ENCODE data around the gene POLG. TPM values are rescaled to one million over a fixed set of nuclear protein-coding genes. Genes with fewer than 3 reads are reported as not detected.

Gene POLG
- total RNA-seq, 2 experiments from 2014 or later = 80.2 to 93.7 TPM

- ChIA-PET CTCF (ENCODE audit: unreplicated experiment) (no interaction called here), POLR2A (interaction anchor here (0.6 kb wide), 1 partner anchor 276 kb away, joined by 3 read pairs; no protein-coding TSS in a partner anchor)
- intact Hi-C loops (cut with micrococcal nuclease; ENCODE audit: unreplicated experiment) = no loop called here
- no peak overlapping the region for H3K4me2 ChIP-seq (ENCODE audit: low read length)
- H2AFZ ChIP-seq (ENCODE audit: low read length) = no peak overlapping the region
- no peaks in the 10 kb centered on the region for H3K36me3 ChIP-seq (ENCODE audit: insufficient read depth, low read length)
- H3K27ac ChIP-seq (ENCODE audit: low read depth, low read length, poor library complexity, severe bottlenecking) = no peak overlapping the region
- no peaks in the 10 kb centered on the region for H3K9me3 ChIP-seq (ENCODE audit: low read length)
- TF ChIP-seq, protein P1, sequence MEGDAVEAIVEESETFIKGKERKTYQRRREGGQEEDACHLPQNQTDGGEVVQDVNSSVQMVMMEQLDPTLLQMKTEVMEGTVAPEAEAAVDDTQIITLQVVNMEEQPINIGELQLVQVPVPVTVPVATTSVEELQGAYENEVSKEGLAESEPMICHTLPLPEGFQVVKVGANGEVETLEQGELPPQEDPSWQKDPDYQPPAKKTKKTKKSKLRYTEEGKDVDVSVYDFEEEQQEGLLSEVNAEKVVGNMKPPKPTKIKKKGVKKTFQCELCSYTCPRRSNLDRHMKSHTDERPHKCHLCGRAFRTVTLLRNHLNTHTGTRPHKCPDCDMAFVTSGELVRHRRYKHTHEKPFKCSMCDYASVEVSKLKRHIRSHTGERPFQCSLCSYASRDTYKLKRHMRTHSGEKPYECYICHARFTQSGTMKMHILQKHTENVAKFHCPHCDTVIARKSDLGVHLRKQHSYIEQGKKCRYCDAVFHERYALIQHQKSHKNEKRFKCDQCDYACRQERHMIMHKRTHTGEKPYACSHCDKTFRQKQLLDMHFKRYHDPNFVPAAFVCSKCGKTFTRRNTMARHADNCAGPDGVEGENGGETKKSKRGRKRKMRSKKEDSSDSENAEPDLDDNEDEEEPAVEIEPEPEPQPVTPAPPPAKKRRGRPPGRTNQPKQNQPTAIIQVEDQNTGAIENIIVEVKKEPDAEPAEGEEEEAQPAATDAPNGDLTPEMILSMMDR (conservative IDR thresholded peaks at IDR 0.05; ENCODE audit: low read length) = no peak
- no peak for TF ChIP-seq EZH2phosphoT487 (IDR thresholded peaks at IDR 0.05; ENCODE audit: borderline replicate concordance, low read depth, low read length)
- no peaks in the 10 kb centered on the region for H3K9me2 ChIP-seq (ENCODE audit: insufficient read depth, low read length)
- no TSS peak for BruUV-seq (replicated peaks)
- no peak overlapping the region for H3K4me3 ChIP-seq (ENCODE audit: low read depth, low read length, poor library complexity, severe bottlenecking)
- no peak for DNase-seq (ENCODE audit: low spot score)
- no peaks in the 10 kb centered on the region for H4K20me1 ChIP-seq (ENCODE audit: insufficient read depth, low read length)
- no peaks in the 10 kb centered on the region for H3K4me1 ChIP-seq (ENCODE audit: insufficient read depth, low read length, poor library complexity, severe bottlenecking)
- H3K79me2 ChIP-seq (ENCODE audit: insufficient read depth, low read depth, low read length) = no peaks in the 10 kb centered on the region
Measured at GRCh38 chr15:89381331-89381730, 46.7 kb upstream of the POLG start.

DNA sequence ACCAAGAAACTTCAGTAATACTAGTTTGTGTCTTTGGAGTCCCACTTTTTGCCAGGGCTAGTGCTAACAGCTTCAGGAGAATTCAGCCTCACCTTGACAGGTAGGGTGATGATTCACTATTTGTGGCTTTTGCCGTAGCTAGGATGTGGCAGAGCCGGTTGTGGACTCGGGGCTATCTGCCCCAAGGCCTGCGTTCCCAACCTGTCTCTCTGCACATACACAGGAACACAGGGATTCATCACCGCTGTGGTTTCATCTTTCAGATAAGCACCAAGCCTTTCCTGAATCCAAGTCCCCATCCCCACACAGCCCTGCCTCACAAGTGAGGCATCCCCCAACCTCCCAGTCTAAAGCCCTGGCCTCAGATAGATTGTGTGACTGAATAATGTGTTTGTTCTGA lies 45.2 kb upstream of the POLG start:
- H3K36me3 ChIP-seq (ENCODE audit: insufficient read depth, low read length) = no peaks in the 10 kb centered on the region
- DNase-seq (ENCODE audit: low spot score) = no peak
- intact Hi-C loops (cut with micrococcal nuclease; ENCODE audit: unreplicated experiment) = no loop called here
- H2AFZ ChIP-seq (ENCODE audit: low read length) = no peak overlapping the region
- no peak for TF ChIP-seq EZH2phosphoT487 (IDR thresholded peaks at IDR 0.05; ENCODE audit: borderline replicate concordance, low read depth, low read length)
- TF ChIP-seq, protein P1 (conservative IDR thresholded peaks at IDR 0.05; ENCODE audit: low read length) = no peak
- H3K79me2 ChIP-seq (ENCODE audit: insufficient read depth, low read depth, low read length) = no peaks in the 10 kb centered on the region
- H3K9me3 ChIP-seq (ENCODE audit: low read length) = no peaks in the 10 kb centered on the region
- no TSS peak for BruUV-seq (replicated peaks)
- no peaks in the 10 kb centered on the region for H3K4me1 ChIP-seq (ENCODE audit: insufficient read depth, low read length, poor library complexity, severe bottlenecking)
- H3K4me2 ChIP-seq (ENCODE audit: low read length) = no peak overlapping the region
- H3K4me3 ChIP-seq (ENCODE audit: low read depth, low read length, poor library complexity, severe bottlenecking) = no peak overlapping the region
- POLR2A ChIA-PET = no interaction called here
- no peaks in the 10 kb centered on the region for H4K20me1 ChIP-seq (ENCODE audit: insufficient read depth, low read length)
- no peak overlapping the region for H3K27ac ChIP-seq (ENCODE audit: low read depth, low read length, poor library complexity, severe bottlenecking)
- CTCF ChIA-PET (ENCODE audit: unreplicated experiment) = no interaction called here
- no peaks in the 10 kb centered on the region for H3K9me2 ChIP-seq (ENCODE audit: insufficient read depth, low read length)

DNA sequence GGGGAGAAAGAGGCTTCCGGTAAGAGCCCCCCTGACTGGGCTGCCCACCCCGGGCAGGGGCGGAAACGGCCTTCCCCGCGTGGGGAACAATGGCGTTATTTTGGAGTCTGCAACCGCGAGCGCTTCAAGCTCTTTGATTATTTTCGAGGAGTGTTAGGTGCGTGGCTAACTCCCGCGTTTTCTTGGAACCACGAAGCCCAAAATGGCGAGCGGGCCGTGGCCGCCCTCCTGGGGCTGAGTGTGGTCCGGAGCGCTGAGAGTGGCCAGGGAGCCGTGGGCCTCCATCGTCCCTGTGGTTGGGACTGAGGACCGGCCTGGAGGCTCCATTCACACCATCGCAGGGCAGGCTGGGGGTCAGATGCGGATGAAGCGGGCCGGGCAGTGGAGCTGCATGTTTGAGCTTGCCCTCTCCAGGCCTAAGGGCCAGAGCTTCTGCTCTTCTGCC lies 44.6 kb upstream of the POLG start:
- no peaks in the 10 kb centered on the region for H3K36me3 ChIP-seq (ENCODE audit: insufficient read depth, low read length)
- no TSS peak for BruUV-seq (replicated peaks)
- intact Hi-C loops (cut with micrococcal nuclease; ENCODE audit: unreplicated experiment) = no loop called here
- no peak overlapping the region for H3K27ac ChIP-seq (ENCODE audit: low read depth, low read length, poor library complexity, severe bottlenecking)
- ChIA-PET CTCF (ENCODE audit: unreplicated experiment) (no interaction called here), POLR2A (no interaction called here)
- H3K4me2 ChIP-seq (ENCODE audit: low read length) = no peak overlapping the region
- H2AFZ ChIP-seq (ENCODE audit: low read length) = no peak overlapping the region
- H3K9me3 ChIP-seq (ENCODE audit: low read length) = no peaks in the 10 kb centered on the region
- no peaks in the 10 kb centered on the region for H3K9me2 ChIP-seq (ENCODE audit: insufficient read depth, low read length)
- no peaks in the 10 kb centered on the region for H3K79me2 ChIP-seq (ENCODE audit: insufficient read depth, low read depth, low read length)
- DNase-seq (ENCODE audit: low spot score) = no peak
- no peak for TF ChIP-seq EZH2phosphoT487 (IDR thresholded peaks at IDR 0.05; ENCODE audit: borderline replicate concordance, low read depth, low read length)
- TF ChIP-seq, protein P1 (conservative IDR thresholded peaks at IDR 0.05; ENCODE audit: low read length) = no peak
- H4K20me1 ChIP-seq (ENCODE audit: insufficient read depth, low read length) = no peaks in the 10 kb centered on the region
- no peaks in the 10 kb centered on the region for H3K4me1 ChIP-seq (ENCODE audit: insufficient read depth, low read length, poor library complexity, severe bottlenecking)
- no peak overlapping the region for H3K4me3 ChIP-seq (ENCODE audit: low read depth, low read length, poor library complexity, severe bottlenecking)

All from OCI-LY7 (cell line).